Naive B cell (primary cell): ENCODE data around the gene SELPLG. TPM values are rescaled to one million over a fixed set of nuclear protein-coding genes. Genes with fewer than 3 reads are reported as not detected.

Source experiments
- ATAC-seq, 2 donors: fragments of 150-1000 bp; cut with Tn5 transposase; 2 replicates each; pipeline ENCODE4 v1.10.0; 2021; ENCODE audit warnings: low read depth in 2 of 2, mild to moderate bottlenecking in 2 of 2, moderate library complexity in 2 of 2
- DNase-seq: peaks from one replicate; pipeline ENCODE4 v3.0.0; 2022
- H3K27ac Mint-ChIP-seq, 6 donors: one replicate each; pipeline ENCODE4 v1.8.0; 2020 to 2022; ENCODE audit warnings: mild to moderate bottlenecking in 6 of 6, mixed read lengths in 6 of 6, moderate library complexity in 5 of 6, inconsistent platforms in 2 of 6
- H3K27me3 Mint-ChIP-seq, 3 donors: one replicate each; pipeline ENCODE4 v1.8.0; 2021 to 2022; ENCODE audit warnings: mixed read lengths in 3 of 3, mild to moderate bottlenecking in 1 of 3
- H3K36me3 Mint-ChIP-seq, 2 donors: one replicate each; pipeline ENCODE4 v1.8.0; 2020 to 2022; ENCODE audit warnings: mixed read lengths in 2 of 2, inconsistent platforms in 1 of 2, mild to moderate bottlenecking in 1 of 2
- H3K4me1 Mint-ChIP-seq, 3 donors: one replicate each; pipeline ENCODE4 v1.8.0; 2020 to 2022; ENCODE audit warnings: mixed read lengths in 3 of 3, inconsistent platforms in 1 of 3, mild to moderate bottlenecking in 1 of 3, moderate library complexity in 1 of 3
- H3K4me3 Mint-ChIP-seq, 8 donors: one replicate each; pipeline ENCODE4 v1.8.0; 2020 to 2022; ENCODE audit warnings: mild to moderate bottlenecking in 8 of 8, mixed read lengths in 8 of 8, moderate library complexity in 8 of 8, inconsistent platforms in 2 of 8
- H3K9me3 Mint-ChIP-seq, 7 donors: one replicate each; pipeline ENCODE4 v1.8.0; 2020 to 2022; ENCODE audit warnings: mixed read lengths in 7 of 7, mild to moderate bottlenecking in 5 of 7, inconsistent platforms in 2 of 7, moderate library complexity in 1 of 7
- polyA plus RNA-seq, 6 donors: library from polyadenylated mRNA; unstranded; fragments of 300-500 nt; fragmentation: Illumina TruSeq; gene quantifications; one replicate each; pipeline ENCODE4 v1.2.3, GENCODE V29; 2021; ENCODE audit warnings: low read depth in 6 of 6

Gene SELPLG
- polyA plus RNA-seq, 6 donors from 2014 or later: 28.4 to 56.4 (median 36.0) TPM

DNA sequence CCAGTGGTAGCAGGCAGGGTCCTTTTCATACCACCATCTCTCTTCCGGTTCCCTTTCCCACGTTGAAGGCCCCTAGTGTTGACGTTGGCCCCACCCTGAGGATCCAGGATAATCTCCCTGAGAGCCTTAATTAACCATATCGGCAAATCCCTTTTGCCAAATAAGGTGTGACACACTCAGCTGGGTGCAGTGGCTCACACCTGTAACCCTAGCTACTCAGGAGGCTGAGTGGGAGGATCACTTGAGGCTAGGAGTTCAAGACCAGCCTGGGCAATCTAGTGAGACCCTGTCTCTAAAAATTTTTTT, 33.0 kb downstream of the SELPLG start:
- Mint-ChIP-seq H3K27ac (no peak overlapping the region), H3K27me3 (peaks cover 0 to 22% (median 0%) of the 10 kb centered on the region in 3 donors), H3K4me1 (peaks cover 1 to 13% (median 9%) of the 10 kb centered on the region in 3 donors), H3K4me3 (no peak overlapping the region), H3K9me3 (no peaks in the 10 kb centered on the region), H3K36me3 (no peaks in the 10 kb centered on the region)
- DNase-seq (no peak), ATAC-seq (no peak)

DNA sequence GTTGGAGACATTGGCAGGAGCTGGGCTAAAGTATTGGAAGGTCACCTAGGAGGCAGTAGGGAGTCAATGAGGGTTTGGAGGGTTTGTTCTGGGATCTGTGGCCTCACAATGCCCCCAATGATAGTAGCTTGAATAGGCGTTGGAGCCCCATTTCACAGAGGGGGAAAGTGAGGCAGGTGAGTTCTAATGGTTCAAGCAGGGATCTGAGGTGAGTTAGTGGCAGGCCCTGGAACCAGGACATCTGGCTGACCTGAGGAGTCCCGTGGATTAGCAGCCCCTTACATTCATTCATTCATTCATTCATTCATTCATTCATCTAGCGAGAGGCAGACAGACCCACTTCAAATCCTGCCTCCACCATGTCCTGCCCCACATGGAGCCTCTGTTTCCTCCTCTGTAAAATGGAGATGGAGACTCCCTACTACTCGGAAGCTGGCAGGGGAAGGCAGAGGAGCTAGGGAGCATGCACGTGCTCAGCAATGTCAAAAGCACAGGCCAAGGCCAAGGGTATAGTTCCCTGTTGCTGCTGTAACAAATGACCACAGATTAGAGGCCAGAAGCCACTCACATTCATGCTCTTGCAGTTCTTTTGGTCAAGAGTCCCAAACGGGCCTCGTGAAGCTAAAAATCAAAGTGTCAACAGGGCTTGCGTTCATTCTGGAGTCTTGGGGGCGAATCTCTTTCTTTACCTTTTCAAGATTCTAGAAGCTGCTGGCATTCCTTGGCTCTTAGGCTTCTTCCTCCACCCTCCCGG, 33.6 kb downstream of the SELPLG start:
- ATAC-seq (no peak), DNase-seq (no peak)
- Mint-ChIP-seq H3K4me3 (no peak overlapping the region), H3K36me3 (no peaks in the 10 kb centered on the region), H3K9me3 (no peaks in the 10 kb centered on the region), H3K27ac (no peak overlapping the region), H3K4me1 (peaks cover 0 to 12% (median 9%) of the 10 kb centered on the region in 3 donors), H3K27me3 (peaks cover 0 to 22% (median 0%) of the 10 kb centered on the region in 3 donors)

DNA sequence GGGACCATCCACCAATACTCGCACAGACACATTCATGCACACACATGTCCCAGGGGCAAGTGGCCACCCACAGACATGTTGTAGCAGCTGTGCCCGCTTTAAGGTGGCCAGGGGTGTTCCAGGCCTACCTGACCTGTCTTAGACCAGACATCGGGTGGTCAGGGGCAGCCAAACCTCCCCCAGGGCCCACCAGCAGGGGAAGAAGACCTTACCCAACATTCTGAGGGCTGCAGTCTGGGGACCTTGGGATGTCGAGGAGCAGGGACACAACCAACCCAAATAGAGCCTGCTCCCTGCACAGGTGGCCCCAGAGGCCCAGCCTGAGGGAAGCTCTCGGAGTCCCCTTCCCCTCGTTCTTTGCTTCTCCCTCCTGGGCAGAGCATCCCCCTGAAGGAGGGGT, 34.2 kb downstream of the SELPLG start:
- ATAC-seq (no peak), DNase-seq (no peak)
- H3K27me3 Mint-ChIP-seq: peaks cover 0 to 22% (median 0%) of the 10 kb centered on the region in 3 donors
- peaks cover 0 to 12% (median 9%) of the 10 kb centered on the region in 3 donors for H3K4me1 Mint-ChIP-seq
- H3K4me3 Mint-ChIP-seq: no peak overlapping the region
- H3K9me3 Mint-ChIP-seq: no peaks in the 10 kb centered on the region
- H3K27ac Mint-ChIP-seq: no peak overlapping the region
- no peaks in the 10 kb centered on the region for H3K36me3 Mint-ChIP-seq

DNA sequence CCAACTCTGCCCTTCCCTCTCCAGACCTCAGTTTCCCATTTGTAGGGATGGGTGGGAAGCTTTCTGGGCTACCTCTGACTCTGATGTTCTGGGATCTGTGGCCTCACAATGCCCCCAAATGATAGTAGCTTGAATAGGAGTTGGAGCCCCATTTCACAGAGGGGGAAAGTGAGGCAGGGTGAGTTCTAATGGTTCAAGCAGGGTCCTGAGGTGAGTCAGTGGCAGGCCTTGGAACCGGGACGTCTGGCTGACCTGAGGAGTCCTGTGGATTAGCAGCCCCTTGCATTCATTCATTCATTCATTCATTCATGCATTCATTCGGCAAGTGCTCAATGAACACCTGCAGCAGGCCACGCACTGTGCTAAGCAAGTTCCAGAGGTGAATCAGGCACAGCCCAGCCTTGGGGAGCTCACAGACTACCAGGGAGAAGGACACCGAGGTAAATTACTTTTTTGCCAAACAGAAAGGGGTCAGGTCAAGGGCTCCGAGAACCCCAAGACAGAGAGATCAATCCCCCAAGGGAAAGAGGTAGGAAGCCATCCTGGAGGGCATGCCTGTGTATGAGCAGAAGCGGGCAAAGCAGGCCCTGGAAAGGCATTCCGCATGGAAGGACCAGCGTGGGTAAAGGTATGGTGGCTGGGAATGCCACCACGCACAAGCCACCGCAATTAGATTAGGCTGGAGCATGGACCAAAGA, 35.0 kb downstream of the SELPLG start:
- H3K27me3 Mint-ChIP-seq: peaks cover 0 to 17% (median 0%) of the 10 kb centered on the region in 3 donors
- no peak overlapping the region for H3K4me3 Mint-ChIP-seq
- no peak for ATAC-seq

DNA sequence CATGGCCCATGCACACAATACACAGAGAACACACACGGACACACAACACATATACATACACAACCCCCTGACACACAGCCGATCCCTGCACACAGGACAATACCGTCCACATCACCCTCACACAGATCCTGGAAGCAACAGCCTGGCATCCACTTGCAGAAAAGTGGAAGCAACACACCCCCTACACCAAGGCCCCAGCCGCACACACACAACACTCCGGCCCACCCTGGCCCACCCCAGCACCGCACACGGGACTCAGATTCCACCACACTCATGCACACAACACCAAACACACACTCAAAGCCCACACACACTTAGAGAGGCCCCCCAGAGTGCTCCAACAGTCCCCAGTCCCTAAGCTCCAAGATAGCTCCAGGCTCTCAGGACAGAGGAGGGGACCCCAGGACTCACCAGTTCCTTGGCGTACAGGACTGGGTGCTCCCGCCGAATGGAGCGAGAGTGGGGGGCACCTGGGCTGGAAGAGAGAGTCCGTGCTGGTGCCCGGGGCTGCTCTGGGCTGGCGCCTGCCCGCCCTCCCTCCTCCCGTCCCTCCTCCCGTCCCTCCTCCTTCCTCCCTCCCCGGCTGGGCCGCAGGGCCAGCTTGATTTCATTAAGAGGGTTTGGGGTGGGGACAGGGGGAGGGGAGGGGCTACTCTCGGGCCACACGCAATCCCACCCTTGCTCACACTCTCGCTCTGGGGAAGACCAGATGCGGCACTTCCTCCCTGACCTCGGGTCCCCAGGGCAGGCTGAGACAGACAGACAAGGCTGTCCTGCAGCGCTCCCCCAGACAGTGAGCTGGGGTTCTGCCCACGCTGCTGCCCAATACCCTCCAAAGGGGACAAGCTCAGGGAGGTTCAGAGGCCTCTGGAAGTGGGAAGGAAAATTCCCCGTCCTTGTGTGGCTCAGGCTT, 35.9 kb downstream of the SELPLG start, which contains the start of gene TMEM119:
TMEM119 (minus strand) TSS at position 526 of the 913 bp plus-strand sequence. CDS start 5,701 bp downstream, outside the sequence.
- Mint-ChIP-seq H3K27ac (peak within 1 kb of the TSS in 3 of 6 donors; percentile 53 to 85 (median 69)), H3K36me3 (no peaks in the 10 kb centered on the region), H3K27me3 (peaks cover 0 to 14% (median 0%) of the 10 kb centered on the region in 3 donors), H3K4me1 (peaks cover 0 to 9% (median 5%) of the 10 kb centered on the region in 3 donors), H3K9me3 (no peaks in the 10 kb centered on the region), H3K4me3 (no peak within 1 kb of the TSS)
- no peak for ATAC-seq
- DNase-seq: no peak

More for the DNA sequence above, 35.0 kb downstream of the SELPLG start:
- Mint-ChIP-seq H3K27ac (peak overlapping the region in 1 of 6 donors; percentile 85), H3K36me3 (no peaks in the 10 kb centered on the region), H3K4me1 (peaks cover 0 to 9% (median 7%) of the 10 kb centered on the region in 3 donors), H3K9me3 (no peaks in the 10 kb centered on the region)
- no peak for DNase-seq

DNA sequence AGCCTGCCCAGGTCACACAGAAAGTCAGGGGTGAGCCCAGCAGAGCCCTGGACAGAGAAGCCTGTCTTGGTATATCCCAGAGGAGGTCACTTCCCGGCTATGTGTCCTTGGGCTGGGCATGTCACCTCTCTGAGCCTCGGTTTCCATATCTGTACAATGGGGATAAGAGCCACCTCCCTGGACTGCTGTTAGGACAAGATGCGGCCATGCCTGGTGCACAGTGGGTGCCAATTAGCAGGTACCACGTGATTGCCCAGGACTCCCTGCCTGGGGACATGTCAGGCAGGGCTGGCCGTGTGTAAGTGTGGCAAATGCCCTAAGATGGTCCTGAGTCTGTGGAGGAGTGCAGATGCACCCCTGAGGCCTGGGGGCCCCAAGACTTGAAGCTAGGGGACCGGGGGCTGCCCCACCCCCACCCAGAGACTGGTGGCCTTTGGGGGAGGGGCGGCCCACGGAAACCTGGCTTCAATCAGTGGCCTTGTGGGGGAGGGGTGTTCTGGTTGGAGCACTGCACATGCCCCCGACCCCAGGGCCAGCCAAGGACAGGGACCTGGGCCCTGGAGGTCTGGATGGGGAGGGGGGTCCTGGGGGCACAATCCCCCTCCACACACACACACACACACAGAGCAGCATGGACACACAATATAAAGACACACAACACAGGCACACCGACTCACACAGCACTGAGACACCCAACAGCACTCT, 36.7 kb downstream of the SELPLG start:
- Mint-ChIP-seq H3K27ac (peak overlapping the region in 4 of 6 donors; percentile 25 to 85 (median 67)), H3K9me3 (no peaks in the 10 kb centered on the region), H3K27me3 (peaks cover 0 to 14% (median 0%) of the 10 kb centered on the region in 3 donors), H3K36me3 (no peaks in the 10 kb centered on the region), H3K4me1 (peaks cover 0 to 9% (median 5%) of the 10 kb centered on the region in 3 donors), H3K4me3 (no peak overlapping the region)
- DNase-seq (no peak), ATAC-seq (no peak)

DNA sequence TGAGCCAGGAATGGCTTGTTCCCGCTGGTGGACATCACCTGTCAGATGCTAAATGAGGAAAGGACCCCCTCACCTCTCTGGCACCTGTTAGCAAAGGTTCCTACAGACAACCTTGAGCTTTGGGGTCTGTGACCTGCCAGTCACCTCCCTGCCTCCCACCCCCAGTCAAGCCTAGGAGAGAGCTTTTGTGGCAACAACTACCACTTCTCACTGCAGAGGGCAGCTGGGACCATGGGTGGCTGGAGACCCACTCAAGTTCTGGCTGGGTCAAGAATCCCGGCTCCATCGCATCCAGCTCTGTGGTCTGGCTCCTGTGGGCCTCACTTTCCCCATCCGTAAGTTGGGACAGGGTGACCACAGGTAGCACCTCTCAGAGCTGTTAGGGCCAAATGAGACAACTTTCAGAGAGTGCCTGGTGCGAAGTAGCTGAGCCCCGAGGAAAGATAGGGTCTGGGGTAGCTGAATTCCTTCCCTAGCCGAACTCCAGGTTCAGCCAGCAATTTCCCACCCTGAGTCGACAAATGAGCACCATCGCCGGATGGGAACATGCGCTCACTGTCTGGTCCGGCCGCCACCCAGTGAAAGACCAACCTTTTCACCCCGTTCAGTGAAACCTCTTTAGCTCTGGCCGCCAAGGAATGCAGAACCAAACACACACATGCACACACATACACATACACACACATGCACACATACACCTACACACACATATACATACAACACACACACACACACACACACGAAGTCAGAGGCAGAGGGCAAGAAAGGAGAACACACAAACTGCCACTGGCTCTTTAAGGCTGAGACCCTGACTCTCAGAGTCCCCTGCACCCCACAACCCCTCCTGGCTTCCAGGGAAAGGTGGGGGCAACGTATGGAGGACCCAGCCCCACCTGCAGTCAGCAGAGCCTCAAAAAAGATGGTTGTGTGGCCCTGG, 37.7 kb downstream of the SELPLG start:
- DNase-seq (no peak), ATAC-seq (no peak)
- Mint-ChIP-seq H3K27ac (no peak overlapping the region), H3K9me3 (no peaks in the 10 kb centered on the region), H3K27me3 (peaks cover 0 to 14% (median 0%) of the 10 kb centered on the region in 3 donors), H3K4me3 (no peak overlapping the region), H3K4me1 (peaks cover 0 to 9% (median 5%) of the 10 kb centered on the region in 3 donors), H3K36me3 (no peaks in the 10 kb centered on the region)

DNA sequence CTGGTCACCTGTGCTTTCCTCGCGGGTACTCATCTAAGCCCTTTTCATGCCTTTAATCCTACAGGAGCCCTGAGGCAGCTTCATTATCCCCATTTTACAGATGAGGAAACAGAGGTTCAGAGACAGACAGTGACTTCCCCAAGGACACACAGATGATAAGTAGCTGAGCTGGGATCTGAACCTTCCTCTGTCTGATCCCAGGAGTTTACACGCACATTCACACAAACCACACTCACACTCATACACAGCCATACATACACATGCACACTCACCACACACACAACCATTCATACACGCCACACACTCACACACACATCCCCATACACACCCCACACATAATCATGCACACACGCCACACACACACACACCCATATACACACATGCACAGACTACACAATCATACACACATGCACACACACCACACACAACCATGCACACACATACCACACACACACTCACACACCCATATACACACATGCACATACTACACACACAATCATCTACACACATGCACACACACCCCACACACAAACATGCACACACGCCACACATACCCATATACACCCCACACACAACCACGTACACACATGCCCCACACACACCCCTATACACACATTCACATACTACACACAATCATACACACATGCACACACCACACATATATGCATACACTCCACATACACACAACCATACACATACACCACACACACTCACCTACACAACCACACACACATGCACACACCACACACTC, 38.6 kb downstream of the SELPLG start:
- DNase-seq (no peak), ATAC-seq (no peak)
- Mint-ChIP-seq H3K27ac (no peak overlapping the region), H3K9me3 (no peaks in the 10 kb centered on the region), H3K36me3 (no peaks in the 10 kb centered on the region), H3K4me1 (peaks cover 0 to 9% (median 5%) of the 10 kb centered on the region in 3 donors), H3K4me3 (no peak overlapping the region), H3K27me3 (peaks cover 0 to 14% (median 0%) of the 10 kb centered on the region in 3 donors)

DNA sequence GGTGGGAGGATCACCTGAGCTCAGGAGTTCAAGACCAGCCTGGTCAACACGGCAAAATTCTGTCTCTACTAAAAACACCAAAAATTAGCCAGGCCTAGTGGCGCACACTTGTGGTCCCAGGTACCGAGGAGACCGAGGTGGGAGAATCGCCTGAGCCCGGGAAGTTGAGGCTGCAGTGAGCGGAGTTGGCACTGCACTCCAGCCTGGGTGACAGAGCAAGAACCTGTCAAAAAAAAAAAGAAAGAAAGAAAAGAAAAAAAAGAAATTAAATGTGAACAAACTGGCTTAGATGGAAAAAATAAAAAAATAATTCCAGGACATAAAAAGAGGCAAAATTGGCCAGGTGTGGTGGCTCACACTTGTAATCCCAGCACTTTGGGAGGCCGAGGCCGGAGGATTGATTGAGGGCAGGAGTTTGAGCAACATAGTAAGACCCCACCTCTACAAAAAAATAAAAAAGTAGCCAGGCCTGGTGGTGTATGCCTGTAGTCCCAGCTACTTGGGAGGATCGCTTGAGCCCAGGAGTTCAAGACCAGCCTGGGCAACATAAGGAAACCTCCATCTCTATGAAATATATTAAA, 39.3 kb downstream of the SELPLG start:
- Mint-ChIP-seq H3K4me3 (no peak overlapping the region), H3K9me3 (no peaks in the 10 kb centered on the region), H3K4me1 (peaks cover 0 to 9% (median 5%) of the 10 kb centered on the region in 3 donors), H3K27ac (peak overlapping the region in 1 of 6 donors; percentile 32), H3K27me3 (peaks cover 0 to 14% (median 0%) of the 10 kb centered on the region in 3 donors), H3K36me3 (no peaks in the 10 kb centered on the region)
- ATAC-seq: no peak
- no peak for DNase-seq

DNA sequence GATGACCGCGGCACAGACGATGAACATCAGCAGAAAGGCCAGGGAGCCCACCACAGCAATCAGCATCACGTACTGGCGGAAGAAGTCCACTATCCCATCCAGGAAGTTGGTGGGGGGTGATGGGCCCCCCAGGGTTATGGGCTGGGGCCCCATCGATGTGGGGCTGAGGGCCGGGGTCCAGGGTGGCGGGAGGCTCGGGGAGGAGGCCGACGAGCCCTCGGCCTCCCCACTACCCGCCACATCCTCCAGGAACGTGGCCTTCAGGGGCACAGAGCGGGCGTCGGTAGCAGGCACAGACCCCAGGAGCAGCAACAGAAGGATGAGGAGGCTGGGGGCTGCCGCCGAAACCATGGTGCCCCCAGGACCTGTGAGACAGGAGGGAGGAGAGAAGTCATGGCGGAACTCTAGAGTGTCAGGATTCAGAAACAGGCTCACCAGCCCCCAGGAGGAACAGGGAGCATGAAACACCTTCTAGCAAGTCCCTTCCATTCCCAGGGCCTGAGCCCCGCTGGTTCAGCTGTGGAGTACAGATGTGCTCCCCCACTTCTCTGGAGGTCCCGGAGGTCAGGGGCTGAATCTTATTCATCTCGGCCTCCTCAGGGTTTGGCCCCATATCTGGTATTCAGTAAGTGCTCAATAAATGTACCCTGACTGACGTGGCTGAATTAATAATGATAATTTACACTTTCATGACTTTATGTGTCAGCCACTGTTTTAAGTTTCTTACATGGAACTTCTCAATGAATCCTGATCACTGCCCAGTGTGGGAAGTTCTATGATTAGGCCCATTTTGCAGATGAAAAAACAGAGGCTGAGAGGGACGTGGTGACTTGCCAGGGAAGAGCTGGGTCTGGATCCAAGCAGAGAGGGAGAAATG, 41.4 kb downstream of the SELPLG start:
- H3K4me3 Mint-ChIP-seq: peak overlapping the region in 1 of 8 donors; percentile 47
- no peaks in the 10 kb centered on the region for H3K9me3 Mint-ChIP-seq
- H3K36me3 Mint-ChIP-seq: no peaks in the 10 kb centered on the region
- no peak for DNase-seq
- no peak for ATAC-seq
- H3K4me1 Mint-ChIP-seq: peaks cover 0 to 1% (median under 1%) of the 10 kb centered on the region in 3 donors
- H3K27me3 Mint-ChIP-seq: peaks cover 0 to 8% (median 0%) of the 10 kb centered on the region in 3 donors
- H3K27ac Mint-ChIP-seq: no peak overlapping the region
